ENCODE data around the gene CAMKMT. TPM values are rescaled to one million over a fixed set of nuclear protein-coding genes. Genes with fewer than 3 reads are reported as not detected.

CAMKMT gene
- total RNA-seq, 1 experiment from 2014 or later, result 12.5 TPM

GRCh38 chr2:44549856-44550255, 188.1 kb downstream of the CAMKMT start:
- no TSS peak for BruUV-seq (replicated peaks)
- no peak for DNase-seq (ENCODE audit: low spot score)
- H3K4me1 ChIP-seq (ENCODE audit: insufficient read depth, low read length, poor library complexity, severe bottlenecking), result peaks cover 19% of the 10 kb centered on the region
- H3K9me3 ChIP-seq (ENCODE audit: low read depth, low read length, poor library complexity, severe bottlenecking), result no peaks in the 10 kb centered on the region
- ChIA-PET CTCF (no interaction called here), POLR2A (ENCODE audit: low non-redundant PET) (no interaction called here)
- no peak overlapping the region for H3K4me3 ChIP-seq (ENCODE audit: low read depth, low read length, poor library complexity, severe bottlenecking)
- TF ChIP-seq EZH2 (IDR thresholded peaks at IDR 0.05; ENCODE audit: borderline replicate concordance, low read depth, low read length, poor library complexity, severe bottlenecking) (no peak), CTCF (conservative IDR thresholded peaks at IDR 0.05; ENCODE audit: low read depth, low read length) (no peak)
- intact Hi-C loops (cut with micrococcal nuclease; ENCODE audit: unreplicated experiment), result no loop called here
- no peaks in the 10 kb centered on the region for H3K27me3 ChIP-seq (replicated peaks; ENCODE audit: insufficient read depth, low read depth, low read length, poor library complexity)
- H3K36me3 ChIP-seq (ENCODE audit: insufficient read depth, low read length, poor library complexity, severe bottlenecking), result no peaks in the 10 kb centered on the region
- H3K27ac ChIP-seq (ENCODE audit: low read depth, low read length, poor library complexity, severe bottlenecking), result no peak overlapping the region

- ChIA-PET CTCF (no interaction called here), POLR2A (ENCODE audit: low non-redundant PET) (no interaction called here)
- H3K36me3 ChIP-seq (ENCODE audit: insufficient read depth, low read length, poor library complexity, severe bottlenecking), result no peaks in the 10 kb centered on the region
- no peak overlapping the region for H3K27ac ChIP-seq (ENCODE audit: low read depth, low read length, poor library complexity, severe bottlenecking)
- no peaks in the 10 kb centered on the region for H3K27me3 ChIP-seq (replicated peaks; ENCODE audit: insufficient read depth, low read depth, low read length, poor library complexity)
- TF ChIP-seq EZH2 (IDR thresholded peaks at IDR 0.05; ENCODE audit: borderline replicate concordance, low read depth, low read length, poor library complexity, severe bottlenecking) (no peak), CTCF (conservative IDR thresholded peaks at IDR 0.05; ENCODE audit: low read depth, low read length) (no peak)
- intact Hi-C loops (cut with micrococcal nuclease; ENCODE audit: unreplicated experiment), result no loop called here
- no peak for DNase-seq (ENCODE audit: low spot score)
- H3K9me3 ChIP-seq (ENCODE audit: low read depth, low read length, poor library complexity, severe bottlenecking), result no peaks in the 10 kb centered on the region
- BruUV-seq (replicated peaks), result no TSS peak
- peaks cover 19% of the 10 kb centered on the region for H3K4me1 ChIP-seq (ENCODE audit: insufficient read depth, low read length, poor library complexity, severe bottlenecking)
- H3K4me3 ChIP-seq (ENCODE audit: low read depth, low read length, poor library complexity, severe bottlenecking), result no peak overlapping the region
Measured at GRCh38 chr2:44550561-44550960, 188.8 kb downstream of the CAMKMT start.

GRCh38 chr2:44551497-44551896, 189.8 kb downstream of the CAMKMT start:
- ChIA-PET CTCF (no interaction called here), POLR2A (ENCODE audit: low non-redundant PET) (no interaction called here)
- no peaks in the 10 kb centered on the region for H3K9me3 ChIP-seq (ENCODE audit: low read depth, low read length, poor library complexity, severe bottlenecking)
- intact Hi-C loops (cut with micrococcal nuclease; ENCODE audit: unreplicated experiment), result no loop called here
- no peak overlapping the region for H3K4me3 ChIP-seq (ENCODE audit: low read depth, low read length, poor library complexity, severe bottlenecking)
- DNase-seq (ENCODE audit: low spot score), result no peak
- H3K27ac ChIP-seq (ENCODE audit: low read depth, low read length, poor library complexity, severe bottlenecking), result no peak overlapping the region
- no TSS peak for BruUV-seq (replicated peaks)
- no peaks in the 10 kb centered on the region for H3K27me3 ChIP-seq (replicated peaks; ENCODE audit: insufficient read depth, low read depth, low read length, poor library complexity)
- no peaks in the 10 kb centered on the region for H3K36me3 ChIP-seq (ENCODE audit: insufficient read depth, low read length, poor library complexity, severe bottlenecking)
- TF ChIP-seq CTCF (conservative IDR thresholded peaks at IDR 0.05; ENCODE audit: low read depth, low read length) (no peak), EZH2 (IDR thresholded peaks at IDR 0.05; ENCODE audit: borderline replicate concordance, low read depth, low read length, poor library complexity, severe bottlenecking) (no peak)
- peaks cover 19% of the 10 kb centered on the region for H3K4me1 ChIP-seq (ENCODE audit: insufficient read depth, low read length, poor library complexity, severe bottlenecking)
